Smooth muscle cell of the brain vasculature (primary cell): ENCODE data around the gene TNFAIP2.
"Not testable (repeated sequence)": the region's sequence is repeated elsewhere in the genome, so short reads cannot be mapped to it uniquely, and the experiment has no call there.

Experiments used
- DNase-seq: peaks from one replicate; pipeline ENCODE4 v3.0.0-alpha.2; 2012; ENCODE audit warnings: low read depth, low spot score

Gene TNFAIP2

DNA sequence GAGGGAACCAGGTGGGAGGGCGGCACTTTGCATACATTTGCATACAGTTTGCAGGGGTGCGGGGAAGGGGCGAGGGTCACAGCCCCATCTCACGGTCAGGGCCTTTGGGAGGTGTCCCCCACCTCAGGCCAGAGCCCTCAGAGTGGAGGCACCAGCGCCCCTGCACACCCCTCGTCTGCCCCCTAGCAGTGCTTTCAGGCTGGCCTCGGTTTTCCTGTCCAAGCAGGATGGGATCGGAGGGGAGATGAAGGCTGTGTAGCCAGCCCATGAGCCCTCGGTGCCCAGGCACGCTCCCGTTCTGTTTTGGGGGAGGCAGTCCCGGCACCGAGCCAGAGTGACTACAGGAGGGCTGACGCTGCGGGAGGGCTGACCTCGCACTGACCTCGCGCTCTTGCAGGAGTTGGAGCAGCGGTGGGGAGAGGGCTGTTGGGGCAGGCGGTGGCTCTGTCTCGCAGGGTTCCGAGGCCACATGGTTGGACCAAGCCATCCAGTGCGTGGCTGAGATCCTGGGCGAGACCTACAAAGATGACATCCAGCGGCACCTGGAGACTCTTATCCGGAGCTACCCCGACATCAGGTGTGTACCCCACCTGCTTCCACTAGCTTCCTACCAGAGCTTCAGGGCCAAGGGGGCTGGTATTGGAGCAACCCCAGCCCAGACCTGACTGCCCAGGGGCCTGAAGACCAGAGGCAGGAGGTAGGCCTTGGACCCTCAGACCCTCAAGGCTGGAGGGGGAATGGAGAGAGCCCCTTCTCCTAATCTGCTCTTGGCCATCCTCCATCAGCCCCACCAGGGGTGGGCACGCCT, 15.1 kb upstream of the TNFAIP2 start:
- no peak for DNase-seq

DNA sequence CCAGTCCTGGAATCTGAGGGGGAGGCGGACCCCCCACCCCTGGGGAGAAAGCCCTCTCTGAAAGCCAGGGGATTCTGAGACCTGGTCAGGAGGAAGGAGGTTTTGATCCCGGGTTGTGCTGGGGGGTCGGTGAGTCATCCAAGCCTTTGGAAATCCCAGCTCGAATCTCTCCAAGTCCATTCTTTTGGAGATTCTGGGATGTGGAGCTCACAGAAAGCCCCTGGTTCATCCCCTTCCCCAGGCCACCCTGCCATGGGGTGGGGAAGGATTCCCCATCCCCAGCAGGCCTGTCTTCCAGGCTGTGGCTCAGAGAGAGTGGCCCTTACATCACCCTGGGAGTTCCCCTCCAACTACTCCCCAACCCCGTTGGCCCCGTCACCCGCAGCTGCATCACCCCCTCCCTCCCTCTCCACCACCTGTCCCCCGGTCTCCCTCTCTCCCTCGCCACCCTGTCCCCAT, 14.5 kb upstream of the TNFAIP2 start:
- no peak for DNase-seq

DNA sequence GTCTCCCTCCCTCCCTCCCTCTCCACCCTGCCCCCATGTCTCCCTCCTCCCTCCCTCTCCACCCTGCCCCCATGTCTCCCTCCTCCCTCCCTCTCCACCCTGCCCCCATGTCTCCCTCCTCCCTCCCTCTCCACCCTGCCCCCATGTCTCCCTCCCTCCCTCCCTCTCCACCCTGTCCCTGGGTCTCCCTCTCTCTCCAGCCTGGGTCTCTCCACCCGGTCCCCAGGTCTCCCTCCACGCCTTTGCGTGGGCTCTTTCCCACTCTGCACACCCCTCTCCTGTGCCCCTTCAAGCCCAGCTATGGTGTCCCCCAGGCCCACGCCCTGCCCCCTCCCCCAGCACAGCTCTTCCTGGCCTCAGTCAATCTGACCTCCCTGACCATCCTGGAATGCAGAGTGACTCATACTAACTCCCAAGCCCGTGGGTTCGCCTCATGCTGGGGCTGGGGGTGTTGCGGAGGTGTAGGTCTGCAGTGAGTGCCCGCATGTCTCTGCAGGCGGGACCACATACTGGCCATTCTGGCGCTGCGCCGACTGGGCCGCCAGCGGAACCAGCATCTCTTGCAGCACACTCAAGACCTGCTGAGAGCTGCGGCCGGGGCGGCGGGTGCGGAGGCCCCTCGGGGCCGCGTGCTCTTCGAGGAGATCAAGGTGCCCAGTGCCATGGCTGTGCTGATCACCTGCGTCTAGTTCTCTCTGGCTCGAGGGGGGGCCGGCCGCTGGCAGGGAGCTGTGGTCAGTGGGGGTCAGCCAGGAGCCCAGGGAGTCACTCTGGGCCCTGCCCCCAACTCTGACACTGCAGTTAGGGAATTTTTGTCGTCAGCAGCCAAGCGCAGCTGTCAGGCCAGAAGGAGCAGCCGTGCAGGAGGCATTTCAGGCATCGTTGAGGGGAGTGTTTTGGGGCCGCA, 13.5 kb upstream of the TNFAIP2 start:
- DNase-seq: peak; percentile 44

DNA sequence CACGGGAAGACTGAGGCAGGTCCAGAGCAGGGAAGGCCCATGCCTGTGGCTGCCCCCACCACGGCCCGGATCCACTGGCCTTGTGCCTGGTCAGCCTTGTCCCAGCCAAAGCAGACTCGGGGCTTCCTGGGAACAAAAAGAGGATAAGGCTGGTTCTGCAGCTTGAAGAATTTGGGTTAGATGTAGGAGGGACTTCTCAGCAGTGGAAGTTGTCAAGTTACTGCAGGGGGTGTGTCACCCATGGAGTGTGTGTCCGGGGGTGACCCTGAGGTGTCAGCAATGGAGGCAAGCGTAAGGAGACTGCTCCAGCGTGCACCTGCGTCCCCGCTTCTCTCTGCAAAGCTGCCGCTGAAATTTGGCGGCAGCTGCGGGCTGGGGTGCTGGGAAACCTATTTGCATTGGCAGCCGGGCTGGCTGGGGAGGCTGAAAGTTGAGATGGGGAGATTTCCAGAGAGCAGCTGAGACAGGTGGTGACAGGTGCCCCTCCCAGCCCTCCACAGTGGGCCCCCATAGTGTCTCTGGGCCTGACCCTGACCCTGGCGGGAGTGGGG, 12.5 kb upstream of the TNFAIP2 start:
- no peak for DNase-seq

DNA sequence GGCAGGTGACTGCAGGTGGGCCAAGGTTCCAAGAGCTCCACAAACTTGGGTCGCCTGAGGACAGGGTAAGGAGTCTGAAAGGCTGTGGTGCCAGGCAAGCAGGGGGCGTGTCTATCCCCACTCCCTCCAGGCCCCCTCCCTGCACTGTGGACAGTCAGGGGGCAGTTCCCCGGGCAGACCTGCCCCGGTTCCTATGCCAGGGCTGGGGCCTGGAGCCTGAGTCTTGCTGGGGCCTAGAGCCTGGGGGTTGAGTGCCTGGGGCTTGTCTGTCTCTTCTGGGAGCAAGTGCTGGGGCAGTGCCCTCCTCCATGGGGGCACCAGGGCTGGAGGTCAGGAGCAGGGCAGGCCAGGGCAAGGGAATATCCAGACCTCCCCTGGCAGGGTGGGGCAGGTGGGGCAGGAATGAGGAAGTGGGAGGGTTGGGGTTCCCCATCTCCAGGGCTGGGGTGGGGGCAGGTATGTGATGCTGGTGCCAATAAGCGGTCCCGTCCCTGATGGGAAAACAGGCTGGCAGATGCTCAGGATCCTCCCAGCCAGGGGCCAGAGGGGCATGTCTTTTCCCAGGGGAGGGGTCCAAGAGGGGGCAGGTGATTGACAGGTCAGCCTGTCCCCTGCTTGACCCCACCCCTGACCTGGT, 11.9 kb upstream of the TNFAIP2 start:
- no peak for DNase-seq

DNA sequence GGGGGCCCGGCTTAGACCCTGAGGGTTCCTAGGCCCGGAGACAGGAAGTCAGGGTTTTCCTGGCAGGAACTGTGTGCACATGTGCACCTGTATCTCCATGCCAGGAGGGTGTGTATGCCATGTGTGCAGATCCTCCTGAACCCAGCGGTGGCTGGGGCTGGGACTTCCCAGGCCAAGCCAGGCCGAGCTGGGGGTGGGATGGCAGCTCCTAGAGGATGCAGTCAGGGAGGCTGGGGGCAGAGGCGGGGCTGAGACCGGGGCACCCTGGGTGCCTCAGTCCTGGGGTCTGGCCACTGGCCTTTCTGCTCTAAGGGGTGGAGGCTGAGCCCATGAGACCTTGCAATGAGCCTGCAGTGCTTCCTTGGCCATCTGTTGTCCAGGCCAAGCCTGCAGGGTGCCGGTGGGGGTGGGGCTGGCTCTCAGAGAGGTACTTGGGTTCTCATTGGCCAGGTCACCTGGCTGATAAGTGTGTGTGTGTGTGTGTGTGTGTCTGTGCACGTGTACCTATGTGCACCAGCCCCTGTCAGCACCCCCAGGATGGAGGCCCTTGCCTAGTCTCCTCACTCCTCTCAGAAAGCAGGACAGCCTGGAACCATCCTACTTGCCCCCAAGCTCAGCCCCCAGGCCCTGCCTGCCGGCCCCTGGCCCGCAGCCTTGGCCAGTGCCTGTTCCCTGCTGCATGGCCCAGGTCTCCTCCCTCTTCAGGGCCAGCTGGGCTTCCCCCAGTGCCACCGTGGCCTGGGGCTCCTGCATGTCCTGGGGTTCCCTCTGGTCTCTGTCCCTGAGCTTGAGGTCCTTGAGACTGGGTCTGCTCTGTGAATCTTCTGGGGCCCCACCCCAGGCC, 10.6 kb upstream of the TNFAIP2 start:
- DNase-seq: no peak

DNA sequence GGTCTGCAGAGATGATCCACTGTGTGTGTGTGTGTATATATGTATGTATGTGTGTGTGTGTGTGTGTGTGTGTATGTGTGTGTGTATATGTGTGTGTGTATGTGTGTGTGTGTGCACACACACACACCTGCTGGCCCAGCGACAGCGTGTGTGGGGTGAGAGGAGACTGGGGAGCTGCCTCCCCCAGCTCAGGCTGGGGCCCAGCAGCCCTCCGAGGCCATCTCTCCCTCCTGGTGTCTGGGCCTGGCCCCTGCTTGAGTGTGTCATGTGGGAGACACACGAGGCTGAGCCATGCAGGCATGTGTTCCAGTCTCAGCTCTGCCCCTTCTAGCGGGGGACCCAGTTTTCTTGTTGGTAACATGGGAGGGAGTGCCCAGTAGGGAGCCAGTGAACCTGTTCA, 10.0 kb upstream of the TNFAIP2 start:
- DNase-seq: no peak

DNA sequence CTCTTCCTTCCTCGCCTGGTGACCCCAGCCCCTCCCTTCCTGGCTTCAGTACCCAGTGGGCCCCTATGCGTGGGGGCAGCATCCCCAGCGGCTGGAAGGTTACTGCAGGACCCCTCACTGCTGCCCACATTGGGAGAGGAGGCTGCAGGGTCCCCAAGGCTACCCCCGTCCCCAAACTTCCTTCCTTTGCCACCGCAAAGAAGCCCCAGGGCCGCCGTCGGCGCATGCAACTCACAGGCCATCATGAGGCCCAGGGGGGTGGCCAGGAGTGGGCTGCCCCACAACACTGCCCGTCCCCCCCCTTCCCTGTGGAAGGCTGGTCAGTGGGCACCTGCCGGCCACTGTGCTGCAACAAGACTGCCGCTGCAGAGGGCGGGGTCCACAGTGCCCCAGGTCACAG, 9.5 kb upstream of the TNFAIP2 start:
- no peak for DNase-seq

DNA sequence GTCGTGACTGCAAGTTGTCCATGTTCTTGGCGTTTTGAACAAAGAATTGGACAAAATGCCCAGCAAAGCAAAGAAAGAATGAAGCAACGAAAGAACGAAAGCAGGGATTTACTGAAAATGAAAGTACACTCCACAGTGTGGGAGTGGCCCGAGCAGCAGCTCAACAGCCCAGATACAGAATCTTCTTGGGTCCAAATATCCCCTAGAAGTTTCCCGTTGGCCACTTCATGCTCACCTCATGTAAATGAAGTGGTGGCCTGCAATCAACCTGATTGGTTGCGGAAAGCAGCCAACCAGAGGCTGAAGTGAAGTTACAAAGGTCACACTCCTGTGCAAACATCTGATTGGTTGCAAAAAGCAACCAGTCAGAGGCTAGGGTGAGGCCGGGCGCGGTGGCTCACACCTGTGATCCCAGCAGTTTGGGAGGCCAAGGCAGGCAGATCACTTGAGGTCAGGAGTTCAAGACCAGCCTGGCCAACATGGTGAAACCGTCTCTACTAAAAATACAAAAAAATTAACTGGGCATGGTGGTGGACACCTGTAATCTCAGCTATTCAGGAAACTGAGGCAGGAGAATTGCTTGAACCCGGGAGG, 8.1 kb upstream of the TNFAIP2 start:
- not testable (repeated sequence) for DNase-seq

DNA sequence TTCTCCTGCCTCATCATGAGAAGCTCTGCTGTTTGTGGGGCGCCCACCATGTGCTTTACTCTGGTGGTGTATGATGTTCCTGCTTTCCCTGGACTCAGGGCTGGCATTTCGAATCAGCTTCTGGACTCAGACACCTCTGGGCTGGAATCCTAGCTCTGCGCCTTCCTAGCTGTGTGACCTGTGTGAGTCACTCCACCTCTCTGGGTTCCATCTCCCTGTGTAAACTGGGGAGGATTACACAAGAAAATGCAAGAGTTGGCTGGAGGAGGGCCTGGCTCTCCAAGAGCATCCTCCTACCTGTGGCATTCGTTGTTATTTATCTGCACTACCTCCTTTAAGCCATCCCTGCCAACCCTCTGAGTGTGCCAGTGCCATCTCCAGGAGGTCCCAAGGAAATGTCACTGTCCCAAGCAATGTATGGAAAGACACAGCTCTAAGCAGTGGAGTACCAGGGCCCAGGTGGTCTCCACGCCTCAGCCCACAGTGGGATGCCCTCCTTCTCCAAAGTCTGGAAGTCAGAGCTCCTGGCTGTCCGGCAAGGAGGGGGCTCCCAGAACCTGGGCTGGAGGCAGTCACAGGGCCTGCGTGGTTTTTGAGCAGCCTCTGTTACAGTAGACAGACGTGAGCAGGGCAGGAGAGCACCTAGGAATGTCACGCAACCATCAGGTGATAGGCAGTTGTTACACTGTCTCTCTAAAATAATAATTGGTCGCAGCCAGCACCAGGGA, 7.3 kb upstream of the TNFAIP2 start:
- no peak for DNase-seq

DNA sequence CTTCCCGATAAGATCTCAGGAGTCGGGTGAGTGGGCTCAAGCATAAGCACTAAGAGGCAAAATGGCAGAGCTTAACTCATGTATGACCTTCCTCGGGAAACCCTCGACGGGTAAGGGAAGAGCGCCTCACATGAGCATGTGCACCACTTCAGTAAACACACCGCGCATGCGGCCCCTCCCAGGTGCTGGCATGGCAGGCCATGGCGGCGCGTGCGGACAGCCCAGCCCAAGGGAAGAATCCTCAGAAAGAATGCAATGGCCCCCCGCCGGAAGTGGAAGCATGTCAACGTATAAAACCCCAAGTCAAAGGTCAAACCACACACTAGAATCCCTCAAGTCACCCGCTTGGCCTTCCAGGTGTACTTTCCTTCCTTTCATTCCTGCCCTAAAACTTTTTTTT, 6.6 kb upstream of the TNFAIP2 start:
- DNase-seq: no peak

DNA sequence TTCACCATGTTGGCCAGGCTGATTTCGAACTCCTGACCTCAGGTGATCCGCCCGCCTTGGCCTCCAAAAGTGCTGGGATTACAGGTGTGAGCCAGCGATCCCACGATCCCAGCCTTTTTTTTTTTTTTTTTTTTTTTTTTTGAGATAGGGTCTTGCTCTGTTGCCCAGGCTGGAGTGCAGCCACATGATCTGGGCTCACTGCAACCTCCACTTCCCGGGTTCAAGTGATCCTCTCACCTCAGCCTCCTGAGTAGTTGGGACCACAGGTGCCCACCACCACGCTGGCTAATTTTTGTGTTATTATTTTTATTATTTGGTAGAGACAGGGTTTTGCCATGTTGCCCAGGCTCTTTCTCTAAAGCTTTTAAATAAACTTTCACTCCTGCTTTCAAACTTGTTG, 5.8 kb upstream of the TNFAIP2 start:
- DNase-seq: not testable (repeated sequence)

DNA sequence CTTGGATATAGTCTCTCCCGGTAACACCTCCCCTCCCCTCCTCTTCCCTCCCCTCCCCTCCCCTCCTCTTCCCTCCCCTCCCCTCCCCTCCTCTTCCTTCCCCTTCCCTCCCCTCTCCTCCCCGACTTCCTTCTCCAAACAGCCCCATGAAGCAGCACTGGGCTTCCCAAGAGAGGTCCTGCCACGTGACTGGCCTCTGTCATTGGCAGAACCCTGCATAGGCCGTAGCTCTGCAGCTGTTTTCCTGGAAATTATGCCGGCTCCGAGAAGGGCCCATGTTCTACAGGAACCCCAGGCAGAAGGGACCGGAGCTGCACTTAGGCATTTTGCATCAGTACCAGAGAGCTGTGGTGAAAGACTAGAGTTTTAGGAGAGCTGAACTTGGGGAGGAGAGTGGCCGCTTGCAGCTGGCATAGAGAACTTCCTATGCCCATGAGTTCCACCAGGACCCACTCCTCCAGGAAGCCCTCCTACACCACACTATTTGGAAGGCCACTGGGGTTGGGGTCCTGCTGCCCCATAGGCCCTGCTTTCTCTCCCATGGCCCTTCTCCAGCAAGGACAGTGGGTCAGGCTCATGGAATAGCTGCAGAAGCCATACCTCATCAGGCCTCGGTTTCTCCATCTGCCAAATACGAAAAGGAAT, 5.1 kb upstream of the TNFAIP2 start:
- DNase-seq: no peak

DNA sequence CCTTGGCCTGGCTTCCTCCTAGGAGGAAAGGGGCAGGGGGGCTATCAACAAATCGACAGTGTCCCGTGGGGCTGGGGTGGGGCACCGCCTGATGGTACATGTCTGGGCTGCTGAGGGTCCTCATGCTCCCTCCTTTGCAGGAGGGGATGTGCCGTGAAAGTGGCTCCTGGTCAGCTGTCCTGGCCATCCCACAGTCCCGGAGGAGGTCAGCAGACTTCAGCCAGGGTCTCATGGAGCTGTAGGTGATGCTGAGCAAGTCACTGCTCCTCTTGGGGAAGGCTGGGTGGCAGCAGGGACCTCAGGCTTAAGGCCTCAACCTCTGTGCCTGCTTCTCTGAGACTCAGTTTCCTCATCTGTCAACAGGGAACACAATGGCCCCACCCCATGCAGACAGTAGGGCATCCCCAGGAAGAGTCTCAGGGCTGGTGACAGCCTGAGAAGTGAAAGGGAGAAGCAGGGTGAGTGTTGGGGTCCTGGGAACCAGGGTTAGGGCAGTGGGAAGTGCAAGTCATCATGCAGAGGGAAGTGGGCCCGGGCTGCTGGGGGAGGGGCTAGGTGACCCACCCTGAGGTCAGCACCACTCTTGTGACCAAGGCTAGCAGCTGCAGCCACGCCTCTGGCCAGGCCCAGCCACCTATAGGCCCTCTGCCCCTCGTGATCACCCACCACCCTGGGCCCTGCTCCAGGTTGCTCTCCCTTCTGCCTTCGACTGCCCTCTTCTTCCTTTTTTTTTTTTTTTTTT, 4.4 kb upstream of the TNFAIP2 start:
- DNase-seq: no peak

DNA sequence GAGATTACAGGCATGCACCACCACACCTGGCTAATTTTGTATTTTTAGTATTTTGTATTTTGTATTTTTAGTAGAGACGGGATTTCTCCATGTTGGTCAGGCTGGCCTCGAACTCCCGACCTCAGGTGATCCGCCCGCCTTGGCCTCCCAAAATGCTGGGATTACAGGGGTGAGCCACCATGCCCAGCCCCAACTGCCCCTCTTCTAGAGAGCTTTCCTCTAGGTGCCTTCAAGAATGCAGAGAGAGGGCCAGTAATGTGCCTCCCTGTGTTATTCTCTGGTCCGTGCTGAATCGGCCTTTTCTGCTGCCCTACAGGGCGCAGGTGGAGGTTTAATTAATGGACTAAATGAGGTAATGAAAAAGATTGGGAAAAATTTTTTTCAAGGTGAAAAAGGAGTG, 3.7 kb upstream of the TNFAIP2 start:
- DNase-seq: not testable (repeated sequence)

DNA sequence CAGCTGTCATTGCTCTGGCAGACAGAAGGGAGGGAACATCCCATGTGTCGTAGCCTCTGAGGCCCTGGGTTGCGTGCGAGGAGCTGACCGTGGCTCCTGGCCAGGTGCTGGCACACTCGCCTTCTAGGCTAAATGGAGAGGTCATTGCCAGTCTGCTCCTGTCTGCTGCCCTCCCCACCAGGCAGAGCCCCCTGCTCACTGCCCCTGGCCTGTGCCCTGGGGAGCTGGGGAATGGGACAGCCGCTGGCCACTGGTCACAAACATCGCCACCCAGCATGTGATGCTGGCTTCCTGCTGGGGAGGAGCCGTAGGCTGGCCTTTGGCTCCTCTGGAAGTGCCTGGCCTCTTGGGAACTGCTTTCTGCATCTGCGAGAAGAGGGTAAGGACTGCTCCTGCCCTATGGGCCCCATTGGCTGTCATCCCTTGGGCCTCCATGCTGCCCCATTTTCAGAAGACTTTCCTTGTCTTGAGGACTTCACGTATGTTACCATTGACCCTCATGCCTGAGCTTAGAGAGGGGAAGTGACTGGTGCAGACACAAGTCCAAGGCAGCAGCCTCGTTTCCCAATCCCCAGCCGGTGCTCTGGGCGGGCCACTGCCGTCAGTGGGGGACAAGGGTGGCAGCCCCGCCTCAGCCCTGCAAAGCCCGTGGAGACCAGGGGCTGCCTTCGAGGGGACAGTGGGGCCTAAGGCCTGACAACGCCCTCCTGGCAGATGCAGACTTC, 2.0 kb upstream of the TNFAIP2 start:
- DNase-seq: no peak

DNA sequence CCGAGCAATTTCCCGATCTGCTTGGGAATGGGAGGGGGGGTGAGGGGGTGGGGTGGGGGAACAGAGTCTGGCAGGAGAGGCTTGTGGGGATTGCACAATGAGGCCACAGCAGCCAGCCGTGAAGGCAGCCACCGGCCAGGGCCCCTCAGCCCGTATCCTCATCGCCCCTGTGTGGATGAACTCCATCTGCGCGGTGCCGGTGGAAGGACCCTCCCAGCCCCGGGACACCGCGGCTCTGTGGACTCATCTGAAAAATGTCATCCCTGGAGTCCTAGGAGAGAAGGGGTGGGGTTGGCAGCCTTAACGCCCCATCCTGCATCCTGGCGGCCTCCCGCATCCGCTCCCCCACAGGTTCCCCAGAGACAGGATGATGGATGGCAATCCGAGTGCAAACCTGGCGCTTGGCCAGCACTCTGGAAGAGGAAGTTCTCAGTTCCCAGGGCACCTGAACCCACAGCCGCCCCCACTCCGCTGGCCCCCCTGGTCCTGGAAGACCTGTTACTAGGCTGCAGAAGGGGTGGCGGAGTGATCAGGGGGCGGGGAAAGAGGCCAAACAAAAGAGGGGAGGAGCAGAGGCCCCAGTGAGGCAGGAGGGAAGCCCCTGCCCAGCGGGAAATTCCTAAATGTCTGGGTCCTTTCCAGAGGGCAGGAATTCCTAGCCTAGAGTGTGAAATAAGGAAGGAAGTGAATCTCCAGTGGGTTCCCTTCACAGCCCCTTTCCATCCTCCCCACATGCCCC, 1.2 kb upstream of the TNFAIP2 start:
- no peak for DNase-seq
